Left lobe of liver (tissue), 2 donors: ENCODE data around the gene RAPGEF1. TPM values are rescaled to one million over a fixed set of nuclear protein-coding genes. Genes with fewer than 3 reads are reported as not detected.

Experiments
- ATAC-seq: fragments of 200-7000 bp; cut with Tn5 transposase; one replicate; pipeline ENCODE4 v1.9.1; 2020; ENCODE audit warnings: mild to moderate bottlenecking, moderate library complexity
- DNase-seq: peaks from one replicate; pipeline ENCODE4 v3.0.0-alpha.2; 2020; ENCODE audit warnings: low spot score
- total RNA-seq: library from RNA; stranded (reverse); gene quantifications from one replicate; pipeline ENCODE4 v1.2.1, GENCODE V29; 2021
- donor health status: DM: no; HTN: no; CAD: no; lungs with moderate emphysema.
- donor health status: DM: no; HTN: yes; CAD: no.

The RAPGEF1 gene
- total RNA-seq, 1 donor from 2014 or later = 36.9 TPM

DNA sequence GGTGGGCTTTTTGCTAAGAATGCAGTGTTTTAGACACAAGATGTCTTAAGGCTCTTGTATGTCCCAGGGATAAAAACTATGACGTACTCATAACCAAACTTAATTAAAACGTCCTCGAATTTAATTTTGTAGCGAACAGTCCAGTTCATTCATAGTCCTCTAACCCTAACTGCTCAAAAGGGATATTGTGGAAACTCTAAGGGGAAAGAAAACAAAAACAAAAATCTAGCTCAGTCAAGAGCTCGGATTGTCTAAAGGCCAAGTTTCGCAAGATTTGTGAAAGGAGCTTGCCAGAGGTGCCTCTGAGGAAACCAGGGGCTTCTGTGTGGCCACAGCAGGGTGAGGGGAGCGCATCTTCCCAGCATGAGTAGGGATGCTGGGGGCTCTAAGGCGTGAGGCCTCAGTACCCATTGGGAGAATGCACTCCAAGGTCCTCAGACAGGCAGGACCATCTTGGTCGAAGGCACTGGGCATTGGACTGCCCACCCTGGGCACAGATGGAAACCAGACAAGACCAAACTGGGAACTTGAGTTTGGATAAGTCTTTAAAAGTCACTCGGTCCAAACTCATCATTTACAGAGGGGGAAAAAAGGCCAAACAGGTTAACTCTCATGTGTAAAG, 122.8 kb downstream of the RAPGEF1 start:
- DNase-seq (no peak), ATAC-seq (peak; percentile 55)

DNA sequence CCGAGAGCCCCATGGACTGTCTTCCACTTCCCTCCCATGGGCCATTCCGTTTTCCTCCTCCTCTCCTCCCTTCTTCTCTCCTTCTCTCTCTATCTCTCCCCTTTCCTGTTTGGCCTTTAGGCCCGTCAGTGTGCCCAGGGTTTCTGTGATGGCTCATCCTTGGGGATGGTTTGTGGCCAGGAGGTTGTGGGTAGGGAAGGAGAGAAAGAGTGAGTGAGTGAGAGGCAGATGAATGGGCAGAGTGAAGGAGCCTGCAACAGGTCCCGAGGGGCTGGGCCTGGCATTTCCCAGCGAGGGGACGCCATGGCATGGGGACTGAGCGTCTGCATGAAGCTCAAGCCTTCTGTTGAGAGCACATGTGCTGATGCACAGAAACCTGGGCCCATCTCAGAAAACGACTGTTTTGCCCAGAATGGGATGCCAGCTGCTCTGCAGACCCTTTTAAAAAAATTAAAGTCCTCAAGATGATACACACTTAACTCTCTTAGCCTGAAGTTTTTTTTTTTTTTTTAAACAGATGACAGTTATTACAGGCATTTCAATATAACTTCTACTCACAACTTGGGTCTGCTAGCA, 125.4 kb downstream of the RAPGEF1 start:
- ATAC-seq = no peak
- DNase-seq = no peak

DNA sequence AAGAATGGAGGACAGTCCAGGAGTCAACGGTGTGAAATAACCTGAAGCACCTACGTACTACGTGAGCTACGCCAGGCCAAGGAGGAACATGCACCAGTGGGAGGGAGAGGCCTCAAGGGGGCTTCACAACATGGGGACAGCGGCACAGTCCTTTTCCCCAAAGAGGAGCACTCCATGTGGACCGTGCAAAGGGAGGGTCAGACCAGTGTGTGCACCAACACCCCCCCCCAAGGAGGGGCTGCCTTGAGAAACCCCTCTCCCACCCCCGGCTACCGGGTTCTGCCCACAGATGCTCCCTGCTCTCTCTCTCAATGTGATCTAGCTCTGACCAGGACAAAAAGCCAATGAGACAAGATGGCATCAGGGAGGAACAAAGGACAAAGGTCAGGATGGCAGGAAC, 126.0 kb downstream of the RAPGEF1 start:
- ATAC-seq = no peak
- no peak for DNase-seq

DNA sequence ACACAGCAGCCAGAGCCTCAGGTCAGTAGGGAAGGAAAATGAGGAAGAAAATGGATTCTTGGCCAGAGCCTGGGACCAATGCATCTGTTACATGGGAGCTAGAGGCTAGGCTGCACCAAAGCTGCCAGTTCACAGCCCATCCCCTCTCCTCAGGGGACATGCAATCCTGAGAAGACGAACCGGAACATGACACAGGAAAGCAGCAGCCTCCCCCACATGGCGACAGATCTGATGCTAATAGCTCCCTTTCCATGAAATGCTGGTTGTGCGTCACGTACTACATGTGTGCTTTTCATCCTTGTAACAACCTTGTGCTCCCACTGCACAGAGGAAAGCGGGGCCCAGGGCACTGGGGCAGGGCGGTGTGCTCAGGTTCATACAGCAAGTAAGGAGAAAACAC, 127.0 kb downstream of the RAPGEF1 start:
- DNase-seq (no peak), ATAC-seq (no peak)

DNA sequence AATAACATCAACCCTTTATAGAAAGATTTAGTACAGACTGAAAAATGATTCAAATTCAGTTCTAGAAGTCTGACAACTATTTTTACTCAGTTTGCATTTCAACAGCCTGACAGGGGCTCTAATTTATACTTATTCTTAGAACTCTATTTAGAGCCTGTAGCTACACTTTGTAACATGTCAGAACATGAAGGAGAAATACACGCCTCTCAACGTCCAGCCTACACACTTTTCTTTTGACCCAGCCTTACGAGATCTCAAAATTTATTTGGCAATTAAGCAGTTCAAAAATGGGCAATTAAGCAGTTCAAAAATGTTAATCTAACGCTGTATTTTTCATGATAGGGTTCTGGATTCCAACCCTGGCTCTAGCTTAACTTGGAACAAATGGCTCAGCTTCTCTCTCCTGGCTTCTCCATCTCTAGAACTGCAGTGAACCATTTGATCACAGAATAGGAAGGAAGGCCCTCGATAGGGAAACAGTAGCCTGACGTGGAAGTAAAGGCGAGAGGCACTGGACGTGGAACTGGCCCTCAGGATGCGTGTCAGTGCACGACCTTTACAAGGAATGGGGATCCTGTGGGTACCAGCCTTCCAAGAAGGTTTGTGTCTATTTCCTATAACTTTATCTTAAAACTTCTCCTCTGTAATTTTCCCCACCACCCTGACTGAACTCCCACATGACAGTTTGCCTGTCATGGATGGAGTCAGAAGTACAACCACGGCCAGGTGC, 128.1 kb downstream of the RAPGEF1 start:
- DNase-seq = no peak
- ATAC-seq = no peak

DNA sequence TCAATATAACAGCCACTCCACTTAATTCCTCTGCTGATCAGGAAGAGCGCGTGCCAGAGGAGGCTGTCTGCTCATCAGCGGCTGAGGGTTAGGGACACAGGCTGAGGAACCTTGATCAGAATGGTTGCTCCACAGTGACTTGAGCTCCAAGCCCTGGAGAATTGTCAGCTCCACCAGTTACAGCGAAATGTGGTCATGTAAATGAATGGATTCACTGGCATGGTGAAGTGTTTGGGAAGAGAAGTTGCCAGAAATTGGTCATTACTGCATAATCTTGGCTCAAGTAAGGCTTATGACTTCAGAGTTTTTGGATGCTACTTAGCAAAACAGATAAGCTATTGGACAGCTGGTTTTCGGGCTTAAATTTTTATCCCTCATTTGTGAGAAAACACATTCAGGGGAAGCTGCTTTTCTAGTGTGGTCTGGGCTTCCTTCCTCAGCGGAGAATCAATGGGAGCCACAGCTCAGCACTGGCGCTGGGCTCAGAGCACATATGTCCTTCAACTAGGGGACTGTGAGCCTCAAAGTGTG, 129.6 kb downstream of the RAPGEF1 start:
- DNase-seq (no peak), ATAC-seq (no peak)

DNA sequence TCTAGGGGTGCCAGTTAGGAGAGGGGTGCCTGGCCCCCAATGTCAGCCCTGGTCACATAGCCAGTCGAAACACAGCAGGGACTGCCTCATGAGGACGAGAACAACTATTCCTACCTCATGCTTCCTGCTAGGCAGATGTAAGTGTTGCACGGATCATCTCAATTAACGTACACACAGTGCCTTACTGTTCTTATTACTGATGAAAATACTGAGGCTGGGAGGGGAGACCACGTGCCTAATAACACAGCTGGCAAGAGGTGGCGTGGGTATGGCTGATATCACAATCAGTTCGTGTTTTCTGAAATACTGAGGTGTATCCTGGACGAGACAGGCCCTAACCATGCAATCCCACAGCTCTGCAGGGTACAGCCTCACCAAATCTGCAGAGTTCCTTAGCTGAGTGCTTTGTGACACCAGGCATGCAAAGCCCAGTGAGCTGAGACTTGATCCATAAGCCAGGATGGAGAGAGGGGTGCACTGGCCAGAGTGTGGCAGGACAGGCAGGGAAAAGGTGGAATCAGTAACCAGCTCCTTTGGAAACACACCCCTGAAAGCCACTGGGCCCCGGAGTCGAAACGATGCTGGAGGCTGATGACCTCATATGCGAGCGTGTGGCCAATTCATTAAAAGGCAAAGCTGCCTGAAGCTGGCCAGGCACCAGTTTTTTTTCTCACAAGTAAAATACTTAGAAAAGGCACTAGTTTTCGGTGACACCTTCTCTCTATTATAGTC, 130.6 kb downstream of the RAPGEF1 start:
- no peak for DNase-seq

DNA sequence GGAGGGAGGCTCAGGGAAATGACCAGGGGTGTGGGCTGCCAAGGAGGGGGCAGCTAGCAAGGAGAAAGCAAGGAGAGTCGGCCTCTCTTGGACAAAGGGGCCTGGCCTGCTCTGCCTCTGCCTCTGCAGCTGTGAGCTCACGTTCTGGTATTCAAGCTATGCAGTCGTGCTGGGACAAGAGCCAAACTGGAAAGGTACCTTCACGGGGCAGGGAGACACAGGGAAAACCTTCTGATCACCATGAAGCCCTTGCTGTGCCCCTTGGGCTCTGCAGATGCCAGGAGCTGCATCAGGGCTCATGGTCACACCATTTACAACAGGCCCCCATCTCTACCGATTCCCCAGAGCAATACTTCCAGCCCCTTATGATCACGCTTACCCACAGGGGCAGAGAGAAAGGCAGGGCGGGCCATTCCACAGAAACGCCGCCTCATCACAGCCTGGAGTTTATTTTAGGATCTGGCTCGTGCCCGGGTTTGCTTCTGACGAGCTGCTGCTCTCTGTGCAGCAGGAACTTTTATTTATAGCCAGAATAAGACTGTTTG, 131.3 kb downstream of the RAPGEF1 start:
- ATAC-seq = peak; percentile 31
- no peak for DNase-seq

More for the DNA sequence above, 130.6 kb downstream of the RAPGEF1 start:
- ATAC-seq = no peak

DNA sequence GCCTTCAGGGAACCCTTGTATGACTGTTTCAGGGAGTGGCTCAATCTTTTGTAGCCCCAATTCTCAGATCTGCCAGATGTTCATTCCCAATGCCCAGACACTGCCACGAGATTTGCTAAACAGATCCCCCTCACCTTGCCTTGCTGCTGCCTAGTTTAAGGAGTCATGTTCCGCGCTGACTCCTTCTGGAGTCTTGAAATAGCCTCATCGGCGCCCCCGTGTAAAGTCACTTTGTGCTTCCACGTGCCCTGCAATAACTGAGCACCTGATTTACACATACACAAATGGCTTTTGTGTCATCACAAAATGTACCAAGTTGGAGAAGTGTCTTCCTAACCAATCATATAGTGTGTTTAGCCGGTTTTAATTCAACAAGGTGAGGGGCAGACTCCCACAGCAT, 132.3 kb downstream of the RAPGEF1 start:
- DNase-seq = no peak
- no peak for ATAC-seq

DNA sequence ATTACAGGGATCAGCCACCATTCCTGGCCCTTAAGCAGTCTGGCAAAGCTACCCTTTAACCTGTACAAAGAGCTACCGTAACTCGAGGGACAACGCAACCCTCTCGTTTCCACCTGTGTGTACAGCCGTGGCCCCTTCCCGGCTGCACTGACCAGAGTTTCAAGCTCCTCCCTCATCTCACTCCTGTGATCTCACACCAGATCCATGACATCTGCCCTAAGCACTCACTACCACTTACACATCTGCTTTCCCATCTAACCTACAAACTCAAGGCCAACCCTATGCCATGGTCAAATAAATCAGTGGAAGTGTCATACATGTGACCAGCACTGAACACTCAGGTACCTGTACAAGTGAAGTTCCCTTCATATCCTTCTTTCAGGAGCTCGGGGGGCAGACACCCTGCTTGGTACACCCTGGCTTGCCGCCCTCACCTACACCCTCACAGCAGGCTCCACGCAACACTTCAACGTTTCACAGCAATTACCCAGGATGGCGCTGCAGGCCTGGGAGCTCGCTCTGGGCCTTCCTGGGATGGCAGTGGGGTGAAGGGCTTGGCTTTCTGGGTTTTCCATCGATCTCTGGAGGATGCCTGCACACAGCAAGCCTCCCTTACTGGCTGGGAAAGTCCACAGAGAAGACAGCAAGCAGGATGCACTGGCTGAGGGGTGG, 132.8 kb downstream of the RAPGEF1 start:
- ATAC-seq (no peak), DNase-seq (no peak)

DNA sequence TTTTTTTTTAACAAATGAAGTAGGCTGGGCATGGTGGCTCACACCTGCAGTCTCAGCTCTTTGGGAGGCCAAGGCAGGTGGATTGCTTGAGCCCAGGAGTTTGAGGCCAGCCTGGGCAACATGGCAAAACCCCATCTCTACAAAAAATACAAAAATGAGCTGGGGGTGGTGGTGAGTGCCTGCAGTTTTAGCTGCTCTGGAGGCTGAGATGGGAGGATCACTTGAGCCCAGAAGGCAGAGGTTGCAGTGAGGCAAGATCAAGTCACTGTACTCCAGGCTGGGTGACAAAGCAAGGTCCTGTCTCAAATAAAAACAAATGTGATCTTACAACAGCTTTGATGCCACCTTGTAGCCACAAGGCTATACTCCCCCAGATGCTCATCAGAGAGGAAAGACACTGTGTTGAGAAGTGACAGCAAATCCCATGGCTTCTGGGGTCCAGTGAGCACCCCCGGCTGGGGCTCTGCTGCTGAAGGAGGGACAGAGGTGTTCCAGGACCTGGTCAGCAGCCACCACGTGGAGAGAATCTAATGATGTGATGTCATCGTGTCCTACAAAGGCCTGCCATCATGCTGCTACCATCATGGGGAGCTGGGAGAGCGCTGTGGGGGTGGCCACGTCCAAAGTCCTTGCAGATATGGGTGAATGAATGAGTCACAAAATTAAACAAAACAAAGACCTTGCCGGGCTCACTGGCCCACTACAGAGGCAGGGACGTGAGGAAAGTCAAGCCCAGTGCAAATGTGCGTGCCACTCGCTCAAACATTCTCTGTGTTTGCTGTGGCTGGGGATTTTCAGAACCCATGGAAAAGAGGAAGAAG, 133.9 kb downstream of the RAPGEF1 start:
- DNase-seq = no peak
- peak; percentile 69 for ATAC-seq

DNA sequence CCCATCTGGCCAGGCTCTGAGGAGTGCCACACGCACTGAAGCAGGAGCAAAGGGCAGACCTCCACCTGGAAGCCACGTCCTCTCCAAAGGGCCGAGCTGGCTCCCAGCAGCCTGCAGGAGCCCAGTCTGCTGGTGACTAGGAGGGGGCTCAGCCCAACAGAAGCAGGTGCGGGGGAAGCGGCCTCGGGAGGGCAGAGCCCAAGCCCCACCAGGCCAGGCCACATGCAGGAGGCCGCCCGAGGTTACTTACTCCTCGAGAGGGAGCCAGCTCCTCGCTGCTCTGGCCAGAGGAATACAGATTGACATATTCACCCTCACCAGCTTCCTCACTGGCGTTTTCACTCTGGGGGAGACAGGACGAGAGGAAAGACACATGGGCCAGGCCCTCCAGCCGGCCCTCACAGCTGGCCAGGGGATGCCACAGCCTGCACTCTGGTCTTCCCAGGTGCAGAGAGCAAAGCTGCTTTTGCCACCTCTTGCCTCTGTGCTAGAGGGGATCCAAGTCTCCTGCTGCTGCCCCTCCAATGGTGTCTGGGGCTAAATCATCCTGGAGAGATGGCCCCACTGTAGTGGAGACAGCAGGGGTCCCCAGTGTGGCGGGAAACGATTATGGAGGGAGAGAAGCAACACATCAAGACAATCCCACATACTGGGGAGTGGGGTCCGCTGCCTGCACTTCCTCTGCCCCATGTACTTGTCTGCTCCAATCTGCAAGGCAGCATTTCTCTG, 136.0 kb downstream of the RAPGEF1 start:
- ATAC-seq = no peak

DNA sequence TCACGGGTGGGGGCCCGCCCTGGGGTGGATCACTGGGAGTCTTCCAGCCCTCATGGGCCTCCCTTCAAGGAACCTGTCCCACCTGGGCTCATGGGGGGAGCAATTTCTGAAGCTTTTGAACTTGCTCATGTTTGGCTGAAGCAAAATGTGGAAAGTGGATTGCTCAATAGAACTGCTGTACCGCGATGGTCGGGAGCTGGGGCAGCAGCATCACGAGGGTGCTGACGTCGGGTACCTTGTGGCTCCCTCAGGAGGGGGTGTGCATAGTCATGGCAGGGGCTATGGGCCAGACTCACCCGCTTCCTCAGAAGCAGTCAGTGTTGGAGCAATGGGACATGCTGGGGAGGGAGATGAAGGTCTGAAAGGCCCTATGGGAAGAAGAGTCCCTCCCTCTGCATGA, 136.7 kb downstream of the RAPGEF1 start:
- ATAC-seq = no peak
- DNase-seq = no peak

More for the DNA sequence above, 136.0 kb downstream of the RAPGEF1 start:
- DNase-seq = no peak

DNA sequence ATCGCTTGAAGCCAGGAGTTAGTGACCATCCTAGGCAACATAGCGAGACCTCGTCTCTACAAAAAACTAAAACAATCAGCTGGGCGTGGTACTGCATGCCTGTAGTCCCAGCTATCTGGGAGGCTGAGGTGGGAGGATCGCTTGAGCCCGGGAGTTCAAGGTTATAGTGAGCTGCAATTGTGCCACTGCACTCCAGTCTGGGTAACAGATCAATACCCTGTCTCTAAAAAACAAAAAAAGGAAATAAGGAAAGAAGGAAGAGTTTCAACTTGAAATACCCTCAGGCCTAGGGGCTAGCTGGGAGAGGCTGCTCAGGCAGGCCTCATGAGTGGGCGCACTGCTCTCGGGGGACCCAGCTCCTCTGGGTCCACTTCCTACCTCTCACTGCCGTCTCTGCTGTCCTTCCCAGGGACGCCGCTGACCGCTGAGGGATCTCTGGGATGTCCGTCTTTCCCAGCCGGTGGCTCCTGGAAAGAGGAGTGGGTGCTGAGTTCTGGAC, 138.1 kb downstream of the RAPGEF1 start:
- DNase-seq (no peak), ATAC-seq (no peak)

DNA sequence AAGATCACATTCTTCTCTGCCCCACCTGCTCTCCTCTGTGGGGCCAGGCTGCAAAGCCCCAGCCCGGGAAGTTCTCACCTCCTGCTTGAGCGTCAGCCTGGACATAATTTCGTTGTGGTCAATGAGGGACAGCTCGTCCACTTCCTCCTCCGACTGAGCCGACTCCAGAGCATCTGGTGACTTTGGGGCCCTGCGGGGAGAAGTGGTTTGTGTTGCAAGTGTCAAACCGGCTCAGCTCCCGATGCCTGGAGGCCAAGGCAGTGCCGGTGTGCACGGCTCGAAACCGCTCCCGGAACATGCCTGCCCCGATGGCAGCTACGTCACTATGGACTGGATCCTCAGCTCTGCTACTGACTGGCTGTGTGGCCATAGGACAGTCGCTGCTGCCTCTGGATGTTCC, 141.8 kb downstream of the RAPGEF1 start:
- DNase-seq (peak; percentile 58), ATAC-seq (peak; percentile 38)

DNA sequence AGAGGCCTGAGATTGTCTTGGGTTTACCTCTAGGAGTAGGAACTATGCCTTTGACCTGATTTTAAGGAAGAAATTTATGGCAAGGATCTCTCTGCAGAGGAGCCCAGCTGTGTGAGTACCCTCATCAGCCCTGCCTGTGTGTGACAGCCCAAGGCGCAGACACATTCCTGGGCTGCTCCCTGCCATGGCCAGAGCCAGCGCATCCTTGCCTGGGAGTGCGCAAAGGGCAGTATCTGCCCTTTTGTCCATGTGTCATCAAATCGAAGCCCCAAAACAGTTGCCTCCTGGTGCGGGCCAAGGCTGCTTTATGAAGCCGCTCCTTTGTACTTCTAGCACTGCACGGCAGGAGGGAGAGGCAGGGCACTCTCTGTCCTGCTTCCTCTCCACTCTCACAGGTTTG, 142.6 kb downstream of the RAPGEF1 start:
- ATAC-seq = no peak

DNA sequence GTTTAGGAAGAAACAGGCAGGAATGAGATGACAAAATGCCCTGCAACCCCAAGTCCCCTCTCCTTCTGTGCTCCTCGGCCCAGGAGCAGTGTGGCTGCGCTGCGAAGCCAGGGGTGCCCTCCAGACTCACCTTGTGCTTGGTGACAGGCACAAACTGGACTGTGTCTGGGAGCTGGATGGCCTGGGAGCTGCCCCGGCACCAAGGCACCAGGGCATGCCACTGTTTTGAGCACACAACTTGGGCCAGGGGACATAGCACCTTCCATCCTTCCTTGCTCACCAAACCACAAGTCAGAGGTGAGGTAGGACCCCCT, 143.5 kb downstream of the RAPGEF1 start:
- ATAC-seq = no peak
- no peak for DNase-seq

More for the DNA sequence above, 142.6 kb downstream of the RAPGEF1 start:
- no peak for DNase-seq

DNA sequence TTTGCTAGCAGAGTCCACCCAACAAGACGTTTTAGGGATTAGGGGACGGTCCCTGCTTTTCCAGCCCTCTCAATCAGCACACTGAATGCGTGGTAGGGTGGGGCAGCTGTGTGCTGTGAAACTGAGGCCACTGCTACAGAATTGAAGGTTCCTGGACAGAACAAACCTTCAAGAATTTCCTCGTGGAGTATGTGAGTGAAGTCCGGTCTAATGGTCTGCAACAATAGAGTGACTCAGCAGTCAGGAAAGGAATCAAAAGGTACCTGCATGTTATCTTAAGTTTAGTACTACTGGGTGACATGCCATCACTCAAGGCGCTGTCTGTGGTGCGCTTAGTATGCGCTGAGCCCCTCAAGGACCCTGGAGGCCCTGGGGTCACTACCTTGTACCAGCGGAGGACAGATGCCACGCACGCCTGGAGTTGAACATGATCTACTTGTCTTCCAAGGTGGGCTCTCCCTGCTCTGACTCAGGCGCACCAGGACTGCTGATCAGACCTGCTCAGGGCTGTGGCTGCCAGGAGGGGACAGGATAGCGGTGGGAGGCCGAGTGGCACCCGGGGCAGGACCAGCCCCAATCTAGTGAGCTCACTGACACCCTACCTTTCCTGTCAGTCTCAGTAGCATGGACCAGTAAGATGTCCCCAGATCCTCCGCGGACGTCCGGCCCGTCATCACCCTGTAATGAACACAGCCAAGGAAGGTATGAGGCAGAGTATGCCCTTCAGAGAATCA, 144.0 kb downstream of the RAPGEF1 start:
- ATAC-seq = no peak
- no peak for DNase-seq
